Measurements from ENCODE around the gene TBX18.
A peak's percentile ranks its signal among the peaks of the same experiment; 100 is the strongest.

Gene TBX18

DNA sequence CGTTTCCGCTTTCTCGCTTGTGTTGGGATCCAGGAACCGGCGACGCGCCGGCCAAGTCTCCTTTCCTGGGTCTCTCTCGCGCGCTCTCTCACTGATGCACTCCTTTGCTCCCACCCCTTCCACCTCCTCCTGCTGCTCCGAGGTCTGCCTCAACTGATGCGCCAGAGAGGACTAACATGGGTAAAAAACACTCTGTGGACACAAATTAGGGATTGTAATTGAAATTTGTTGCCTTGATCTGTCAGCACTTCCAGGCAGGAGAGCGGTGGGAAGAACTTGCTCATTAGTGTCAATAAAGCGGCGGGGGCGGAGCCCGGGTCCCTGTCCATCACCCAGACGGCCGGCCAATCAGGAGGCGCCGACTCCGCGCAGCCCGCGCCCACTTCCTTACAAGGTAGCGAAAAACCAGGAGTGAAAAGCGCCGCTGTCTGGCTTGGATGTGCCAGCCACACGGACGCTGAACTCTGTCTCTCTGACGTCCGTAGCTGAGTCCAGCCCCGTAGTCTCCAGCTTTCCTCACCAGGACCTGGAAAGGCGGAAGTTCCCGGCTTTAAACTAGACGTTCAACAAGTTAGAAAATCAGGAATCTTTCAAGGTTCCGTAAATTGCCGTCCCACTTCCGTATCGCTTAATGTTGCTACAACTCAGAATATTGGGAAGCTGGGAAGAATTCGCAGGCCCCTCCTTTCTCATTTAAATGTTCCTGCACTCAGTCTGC is at the start of gene TBX18:
TSS of gene TBX18 (minus strand) at position 267 of the 718 bp plus-strand sequence. CDS start 417 bp downstream, outside the sequence.
- peak; percentile 91 for DNase-seq (ENCODE audit: low read depth)

GRCh38 chr6:84811351-84811750 is 47.0 kb upstream of the TBX18 start:
- DNase-seq (ENCODE audit: low read depth) = no peak

- DNase-seq (ENCODE audit: low read depth) = no peak
These were observed 45.1 kb upstream of the TBX18 start for GRCh38 chr6:84809455-84809854.

DNA sequence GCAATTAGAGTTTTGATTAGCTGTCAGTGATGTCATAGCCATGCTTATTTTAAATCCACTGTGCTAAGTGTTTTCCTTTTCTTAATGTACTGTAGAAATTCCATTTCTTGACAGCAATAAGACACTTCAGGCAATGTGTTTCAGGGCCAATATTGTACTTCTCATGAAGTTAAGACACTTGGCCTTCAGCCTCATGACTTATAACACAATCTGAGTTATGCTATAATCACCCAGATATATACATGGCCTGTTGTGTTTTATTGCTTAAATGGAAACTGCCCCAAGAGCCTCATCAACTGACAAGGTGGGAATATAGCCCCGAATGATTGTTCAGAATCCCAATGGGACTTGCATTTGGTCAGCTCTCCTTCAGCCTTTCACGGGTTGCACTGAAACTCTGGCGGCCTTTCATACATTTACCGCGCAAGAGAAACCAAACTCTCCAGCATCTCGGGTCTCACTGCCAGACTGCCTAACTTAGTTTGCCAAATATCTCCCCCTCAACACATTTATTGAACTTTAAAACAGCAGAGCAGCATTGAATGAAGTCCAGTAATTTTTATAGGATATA is 44.2 kb upstream of the TBX18 start:
- no peak for DNase-seq (ENCODE audit: low read depth)

DNA sequence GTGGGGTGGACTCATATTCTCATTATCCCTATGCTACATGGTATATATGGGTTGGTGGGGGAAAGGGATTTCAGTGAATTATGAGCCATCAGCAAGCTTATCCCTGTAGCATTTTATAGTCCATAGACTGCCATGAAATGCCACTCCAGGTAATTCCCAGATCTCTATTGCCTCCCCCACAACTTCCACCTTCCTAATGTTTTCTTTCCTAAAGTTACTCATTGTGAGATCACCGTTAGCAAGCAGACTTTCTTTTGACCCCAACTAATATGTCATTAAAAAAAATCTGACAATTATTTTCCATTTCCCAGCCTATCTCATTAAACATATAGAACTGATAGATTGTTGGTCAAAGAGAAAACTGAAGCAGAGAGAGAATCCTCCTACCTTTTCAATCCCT is 40.7 kb upstream of the TBX18 start:
- no peak for DNase-seq (ENCODE audit: low read depth)

- DNase-seq (ENCODE audit: low read depth) = no peak
These were observed 40.3 kb upstream of the TBX18 start for GRCh38 chr6:84804720-84805119.

GRCh38 chr6:84801250-84801649 is 36.9 kb upstream of the TBX18 start:
- no peak for DNase-seq (ENCODE audit: low read depth)

DNA sequence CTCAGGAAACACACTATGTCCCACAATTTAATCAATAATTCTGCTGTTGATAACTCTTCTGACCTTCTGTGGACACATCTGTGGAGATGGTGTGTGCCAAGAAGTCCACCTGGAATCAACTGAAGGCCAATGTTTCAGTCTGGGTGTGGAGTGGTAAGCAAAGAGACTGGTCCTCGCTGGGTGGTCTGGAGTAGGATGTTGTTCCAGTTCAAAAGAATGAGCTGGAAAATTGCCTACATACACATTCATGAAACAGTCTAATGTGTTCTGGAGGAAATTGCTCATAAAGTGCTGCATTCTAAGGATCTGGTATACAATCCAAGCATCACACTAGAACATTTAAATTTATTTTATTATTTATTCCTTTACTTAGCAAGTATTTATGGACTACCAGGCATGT is 33.9 kb upstream of the TBX18 start:
- no peak for DNase-seq (ENCODE audit: low read depth)

GRCh38 chr6:84796343-84796742 is 31.9 kb upstream of the TBX18 start:
- DNase-seq (ENCODE audit: low read depth) = no peak

GRCh38 chr6:84791927-84792326 is 27.5 kb upstream of the TBX18 start:
- DNase-seq (ENCODE audit: low read depth) = no peak

- DNase-seq (ENCODE audit: low read depth) = no peak
These were observed 26.8 kb upstream of the TBX18 start for GRCh38 chr6:84791233-84791632.

DNA sequence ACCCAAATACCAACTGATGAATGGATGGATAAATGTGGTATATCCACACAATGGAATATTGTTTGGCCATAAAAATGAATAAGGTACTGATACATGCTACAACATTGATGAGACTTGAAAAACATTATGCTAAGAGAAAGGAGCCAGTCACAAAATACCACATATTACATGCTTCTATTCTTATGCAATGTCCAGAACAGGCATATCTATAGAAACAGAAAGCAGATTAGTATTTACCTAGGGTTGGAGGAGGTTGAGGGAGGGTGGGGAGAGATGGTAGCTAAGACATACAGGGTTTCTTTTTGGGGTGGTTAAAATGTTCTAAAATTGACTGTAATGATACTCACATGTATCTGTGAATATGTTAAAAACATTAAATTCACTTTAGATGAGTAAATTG is 24.8 kb upstream of the TBX18 start:
- DNase-seq (ENCODE audit: low read depth) = no peak

DNA sequence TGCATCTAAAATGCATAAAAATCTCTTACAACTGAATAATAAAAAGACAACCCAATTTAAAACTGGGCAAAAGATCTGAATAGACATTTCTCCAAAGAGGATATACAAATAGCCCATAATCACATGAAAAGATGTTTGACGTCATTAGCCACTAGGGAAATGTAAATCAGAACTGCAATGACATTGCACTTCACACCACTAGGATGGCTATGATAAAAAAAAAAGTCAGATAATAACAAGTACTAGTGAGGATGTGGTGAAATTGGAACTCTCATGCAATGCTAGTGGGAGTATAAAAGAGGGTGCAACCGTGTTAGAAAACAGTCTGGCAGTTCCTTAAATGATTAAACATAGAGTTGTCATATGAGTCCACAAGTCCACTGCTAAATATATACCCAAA is 24.3 kb upstream of the TBX18 start:
- DNase-seq (ENCODE audit: low read depth) = no peak

DNA sequence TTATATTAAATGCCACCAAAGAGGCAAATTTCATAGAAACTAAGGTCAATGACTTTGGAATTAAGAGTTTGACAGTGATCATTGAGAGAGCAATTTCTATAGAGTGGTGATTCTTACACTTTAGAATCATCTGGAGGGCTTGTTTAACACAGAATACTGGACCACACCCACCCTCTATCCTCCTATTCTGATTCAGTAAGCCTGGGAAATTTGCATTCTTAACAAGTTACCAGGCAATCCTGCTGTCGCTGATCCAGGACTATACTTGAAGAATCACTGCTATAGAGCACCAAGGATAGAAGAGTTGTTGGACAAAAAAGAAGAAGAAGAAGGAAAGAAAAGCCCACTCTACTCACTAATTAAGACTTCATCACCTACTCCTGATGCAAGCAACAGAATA is 21.3 kb upstream of the TBX18 start:
- no peak for DNase-seq (ENCODE audit: low read depth)

DNA sequence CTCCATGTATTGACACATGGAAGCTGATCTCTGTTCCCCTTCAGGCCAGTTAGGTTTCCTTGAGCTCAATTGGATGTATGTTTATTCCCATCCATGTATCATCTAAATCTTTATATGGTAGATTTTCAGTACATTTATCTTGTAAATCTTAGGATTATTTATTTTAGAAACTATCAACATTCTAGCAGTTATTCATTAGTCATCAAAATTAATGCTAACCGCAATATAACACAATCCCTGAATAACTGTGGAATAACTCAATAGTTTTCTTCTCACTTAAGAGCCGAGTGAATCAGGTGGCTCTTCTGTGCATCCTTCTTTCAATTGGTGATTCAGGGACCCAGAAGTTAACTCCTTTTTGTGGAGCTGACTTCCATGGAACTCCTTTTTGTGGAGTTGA is 15.5 kb upstream of the TBX18 start:
- DNase-seq (ENCODE audit: low read depth) = no peak

- DNase-seq (ENCODE audit: low read depth) = no peak
These were observed 15.0 kb upstream of the TBX18 start for GRCh38 chr6:84779380-84779779.

DNA sequence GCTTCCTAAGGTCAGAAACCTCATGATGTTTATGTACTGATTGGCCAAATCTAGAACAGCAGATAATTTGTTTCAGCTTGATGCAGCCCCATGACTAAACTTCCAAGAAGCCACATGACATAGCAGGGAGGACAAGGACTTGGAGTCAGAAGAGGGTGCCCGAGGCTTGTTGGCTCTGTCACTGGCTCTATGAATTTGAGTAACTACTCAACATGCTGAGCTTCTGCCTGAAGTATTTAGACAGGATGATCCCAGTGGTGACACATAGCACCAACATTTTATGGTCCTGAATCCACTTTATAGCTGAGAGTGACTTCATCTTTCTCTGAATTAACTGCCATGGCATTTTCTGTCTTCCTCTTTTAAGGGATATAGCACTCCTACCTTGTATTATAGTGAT is 13.5 kb upstream of the TBX18 start:
- DNase-seq (ENCODE audit: low read depth) = peak; percentile 78

DNA sequence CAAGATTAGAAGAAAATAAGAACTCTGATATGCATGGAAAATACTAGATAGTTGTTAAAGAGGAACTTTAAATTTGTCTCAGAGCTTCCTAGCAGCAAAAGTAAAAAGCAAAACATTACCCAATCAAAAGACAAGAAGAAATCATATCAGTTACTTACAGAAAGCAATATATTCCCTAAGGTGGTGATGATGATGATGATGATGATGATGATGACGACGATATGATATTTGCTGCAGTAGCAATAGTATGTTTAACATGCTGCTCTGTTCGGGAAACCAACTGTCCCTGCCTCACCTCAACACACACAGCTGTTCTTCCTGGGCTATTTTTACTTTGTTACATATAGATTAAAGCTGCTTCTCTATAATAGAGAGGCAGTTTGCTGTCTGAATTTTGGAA is 12.0 kb upstream of the TBX18 start:
- DNase-seq (ENCODE audit: low read depth) = no peak

- no peak for DNase-seq (ENCODE audit: low read depth)
These were observed 11.4 kb upstream of the TBX18 start for GRCh38 chr6:84775751-84776150.

DNA sequence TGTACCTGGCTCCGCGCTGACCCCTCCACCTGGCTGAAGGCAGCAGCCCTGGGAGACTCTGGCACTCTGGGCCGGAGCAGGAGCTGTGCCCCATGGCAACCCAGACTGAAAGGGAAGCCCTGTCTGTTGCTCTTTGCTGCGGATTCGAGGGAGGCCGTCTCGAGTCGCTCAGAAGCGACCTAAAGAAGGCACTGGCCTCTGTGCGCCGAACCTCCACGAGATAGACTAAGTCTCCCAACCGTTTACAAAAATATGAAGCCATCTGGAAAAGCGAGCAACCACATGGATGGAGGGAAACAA is 10.5 kb upstream of the TBX18 start:
- no peak for DNase-seq (ENCODE audit: low read depth)

- DNase-seq (ENCODE audit: low read depth) = no peak
These were observed 10.0 kb upstream of the TBX18 start for GRCh38 chr6:84774157-84774984.

DNA sequence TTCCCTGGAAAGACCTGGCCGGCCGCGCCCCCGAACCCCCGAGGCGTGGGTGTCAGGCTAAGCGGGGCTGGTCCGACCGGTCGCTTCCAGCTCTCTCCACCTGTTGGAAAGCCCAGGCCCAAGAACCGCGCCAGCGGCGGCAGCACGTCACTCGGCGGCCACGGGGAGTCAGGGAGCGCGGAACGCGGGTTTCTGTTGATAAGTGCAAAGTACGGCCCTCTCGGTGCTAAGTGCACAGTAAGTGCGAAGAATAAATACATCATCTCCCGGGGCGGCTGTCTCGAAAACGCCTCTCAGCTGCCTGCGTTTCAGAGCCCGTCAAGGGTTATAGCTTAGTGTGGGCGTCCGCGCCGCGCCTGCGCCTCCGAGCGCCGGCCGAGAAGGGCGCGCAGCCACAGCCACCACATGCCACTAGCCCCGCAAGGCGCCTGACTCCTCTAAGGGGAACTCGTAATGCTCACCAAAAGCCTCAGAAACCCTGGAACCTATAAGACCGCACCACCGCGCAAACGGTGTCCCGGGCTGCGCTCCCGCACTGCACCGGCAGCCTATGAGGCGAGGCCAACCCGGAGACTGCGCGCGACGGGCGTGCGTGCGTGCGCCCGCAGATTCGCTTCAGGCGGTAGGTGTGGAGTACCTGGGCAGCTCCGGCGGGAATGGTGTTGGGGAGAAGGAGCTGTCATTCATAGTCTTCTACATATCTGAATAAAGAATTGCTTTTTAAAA is 9.2 kb upstream of the TBX18 start:
- DNase-seq (ENCODE audit: low read depth) = no peak

- no peak for DNase-seq (ENCODE audit: low read depth)
These were observed 8.7 kb upstream of the TBX18 start for GRCh38 chr6:84773133-84773430.

Data from GM04503 (cell line).